DOHH2 (cell line): ENCODE results near the gene DLL3.

Experiments
- CTCF ChIP-seq: fragments of 200-600 bp; sonication (generic); IDR thresholded peaks from one replicate; pipeline ENCODE4 v1.5.1; 2014; ENCODE audit warnings: antibody characterized with exemption, mild to moderate bottlenecking, low read depth, low read length; ENCODE audit not compliant: poor library complexity, severe bottlenecking
- EZH2phosphoT487 ChIP-seq: fragments of 200-600 bp; sonication (generic); IDR thresholded peaks from 2 replicates; pipeline ENCODE4 v1.6.1; 2017; ENCODE audit warnings: borderline replicate concordance, mild to moderate bottlenecking, antibody characterized with exemption, low read length, moderate library complexity, mixed read lengths

GRCh38 chr19:39553082-39553652 lies 54.4 kb downstream of the DLL3 start:
- TF ChIP-seq CTCF: no peak
- TF ChIP-seq EZH2phosphoT487: no peak
